DND-41 (cell line): ENCODE data around the gene LAD1.

Experiments
- EZH2 ChIP-seq: IDR thresholded peaks from 3 replicates; pipeline ENCODE4 v1.6.1; 2012; ENCODE audit warnings: borderline replicate concordance, low read depth, mild to moderate bottlenecking, moderate library complexity, low read length, inconsistent platforms; ENCODE audit not compliant: severe bottlenecking
- TF ChIP-seq, protein P1 (sequence below): IDR thresholded peaks from 2 replicates; pipeline ENCODE4 v1.5.1; 2012; ENCODE audit warnings: borderline replicate concordance, low read length, moderate library complexity, mild to moderate bottlenecking; ENCODE audit not compliant: poor library complexity, severe bottlenecking; ENCODE audit errors: extremely low read depth

DNA sequence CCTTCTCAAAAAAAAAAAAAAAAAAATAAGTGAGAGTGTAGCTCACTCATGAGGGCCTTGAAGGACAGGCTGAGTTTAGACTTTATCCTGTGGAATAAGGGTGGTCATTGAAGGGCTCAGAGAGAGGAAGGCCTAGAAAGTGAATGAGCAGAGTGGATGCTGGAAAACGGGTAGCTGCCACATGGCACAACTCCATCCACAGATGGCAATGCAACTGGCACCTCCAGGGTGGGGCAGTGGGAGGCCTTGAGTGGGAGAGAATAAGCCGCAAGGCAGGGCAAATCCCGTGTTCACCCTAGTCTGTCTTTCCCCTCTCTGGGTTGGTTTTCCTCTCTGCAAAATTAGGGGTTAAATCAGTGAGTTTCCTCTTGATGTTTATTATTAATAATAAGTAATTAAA is 19.3 kb upstream of the LAD1 start:
- TF ChIP-seq, protein P1, sequence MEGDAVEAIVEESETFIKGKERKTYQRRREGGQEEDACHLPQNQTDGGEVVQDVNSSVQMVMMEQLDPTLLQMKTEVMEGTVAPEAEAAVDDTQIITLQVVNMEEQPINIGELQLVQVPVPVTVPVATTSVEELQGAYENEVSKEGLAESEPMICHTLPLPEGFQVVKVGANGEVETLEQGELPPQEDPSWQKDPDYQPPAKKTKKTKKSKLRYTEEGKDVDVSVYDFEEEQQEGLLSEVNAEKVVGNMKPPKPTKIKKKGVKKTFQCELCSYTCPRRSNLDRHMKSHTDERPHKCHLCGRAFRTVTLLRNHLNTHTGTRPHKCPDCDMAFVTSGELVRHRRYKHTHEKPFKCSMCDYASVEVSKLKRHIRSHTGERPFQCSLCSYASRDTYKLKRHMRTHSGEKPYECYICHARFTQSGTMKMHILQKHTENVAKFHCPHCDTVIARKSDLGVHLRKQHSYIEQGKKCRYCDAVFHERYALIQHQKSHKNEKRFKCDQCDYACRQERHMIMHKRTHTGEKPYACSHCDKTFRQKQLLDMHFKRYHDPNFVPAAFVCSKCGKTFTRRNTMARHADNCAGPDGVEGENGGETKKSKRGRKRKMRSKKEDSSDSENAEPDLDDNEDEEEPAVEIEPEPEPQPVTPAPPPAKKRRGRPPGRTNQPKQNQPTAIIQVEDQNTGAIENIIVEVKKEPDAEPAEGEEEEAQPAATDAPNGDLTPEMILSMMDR: no peak
- TF ChIP-seq EZH2: no peak
